A673 (cell line): Measurements from ENCODE around the gene IL6R.

Experiments
- EZH2 ChIP-seq: fragments of 200-600 bp; sonication (generic); IDR thresholded peaks from 2 replicates; pipeline ENCODE4 v1.6.1; 2017; ENCODE audit warnings: borderline replicate concordance, low read depth, mild to moderate bottlenecking, mixed read lengths, antibody characterized with exemption, low read length; ENCODE audit not compliant: poor library complexity, severe bottlenecking
- TF ChIP-seq, protein P1 (sequence below): fragments of 300-800, 200-600 bp; sonication (generic); conservative IDR thresholded peaks from 2 replicates; pipeline ENCODE4 v1.5.1; 2017; ENCODE audit warnings: low read depth, mild to moderate bottlenecking, antibody characterized with exemption, low read length, moderate library complexity, mixed read lengths

DNA sequence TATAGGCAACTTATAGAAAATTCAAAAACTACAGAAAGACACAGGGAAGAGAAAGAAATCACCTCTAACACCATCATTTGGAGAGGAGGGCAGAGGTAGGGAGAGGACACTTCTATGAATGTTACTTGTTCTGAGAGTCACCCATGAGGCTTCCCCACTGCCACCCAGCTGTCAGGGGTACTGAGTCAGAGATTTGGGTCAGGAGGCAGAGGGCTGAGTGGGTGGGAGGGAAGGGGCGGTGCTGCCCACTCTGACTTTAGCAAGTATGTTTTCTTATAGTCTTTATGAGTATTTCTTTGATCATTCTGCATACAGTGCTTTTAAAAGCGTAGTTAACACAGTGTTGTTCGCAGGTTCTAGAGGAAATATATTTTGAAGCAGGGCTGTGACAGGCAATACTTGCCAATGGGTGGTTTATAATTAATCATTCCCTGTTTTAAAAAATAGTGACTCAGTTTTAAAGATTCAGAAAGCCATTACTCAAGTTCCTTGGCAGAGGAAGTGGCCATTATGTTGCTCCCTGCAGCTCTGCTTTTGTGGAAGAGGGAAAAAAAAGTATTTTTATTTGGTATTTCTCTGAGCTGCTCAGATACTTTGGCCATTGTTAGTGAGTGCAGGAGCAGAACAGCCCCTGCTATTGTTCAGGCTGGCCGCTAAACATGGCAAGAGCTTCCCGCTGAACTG is 18.3 kb downstream of the IL6R start:
- TF ChIP-seq, protein P1, sequence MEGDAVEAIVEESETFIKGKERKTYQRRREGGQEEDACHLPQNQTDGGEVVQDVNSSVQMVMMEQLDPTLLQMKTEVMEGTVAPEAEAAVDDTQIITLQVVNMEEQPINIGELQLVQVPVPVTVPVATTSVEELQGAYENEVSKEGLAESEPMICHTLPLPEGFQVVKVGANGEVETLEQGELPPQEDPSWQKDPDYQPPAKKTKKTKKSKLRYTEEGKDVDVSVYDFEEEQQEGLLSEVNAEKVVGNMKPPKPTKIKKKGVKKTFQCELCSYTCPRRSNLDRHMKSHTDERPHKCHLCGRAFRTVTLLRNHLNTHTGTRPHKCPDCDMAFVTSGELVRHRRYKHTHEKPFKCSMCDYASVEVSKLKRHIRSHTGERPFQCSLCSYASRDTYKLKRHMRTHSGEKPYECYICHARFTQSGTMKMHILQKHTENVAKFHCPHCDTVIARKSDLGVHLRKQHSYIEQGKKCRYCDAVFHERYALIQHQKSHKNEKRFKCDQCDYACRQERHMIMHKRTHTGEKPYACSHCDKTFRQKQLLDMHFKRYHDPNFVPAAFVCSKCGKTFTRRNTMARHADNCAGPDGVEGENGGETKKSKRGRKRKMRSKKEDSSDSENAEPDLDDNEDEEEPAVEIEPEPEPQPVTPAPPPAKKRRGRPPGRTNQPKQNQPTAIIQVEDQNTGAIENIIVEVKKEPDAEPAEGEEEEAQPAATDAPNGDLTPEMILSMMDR: no peak
- TF ChIP-seq EZH2: no peak
